ENCODE measurements around the gene C11orf24.

C11orf24 gene

DNA sequence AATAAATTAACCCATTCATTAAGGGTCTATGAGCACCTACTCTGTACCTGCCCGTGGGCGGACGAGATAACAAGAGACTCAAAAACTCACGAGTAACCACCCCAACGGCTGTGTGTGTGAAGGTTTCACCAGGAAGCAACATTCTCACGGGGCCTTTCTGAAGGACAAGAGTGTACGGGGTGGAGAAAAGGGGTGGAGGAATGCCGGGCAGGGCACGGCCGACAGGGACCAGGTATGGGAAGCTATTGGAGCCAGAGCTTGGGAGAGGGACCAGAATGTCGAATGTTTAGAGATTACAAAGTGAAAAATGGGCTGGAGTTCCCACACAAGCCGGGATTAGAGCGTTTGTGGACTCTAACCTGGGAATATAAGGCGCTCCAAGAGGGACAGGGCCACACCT is 60.2 kb downstream of the C11orf24 start:
- peak overlapping the region; percentile 80 for H3K4me3 ChIP-seq (ENCODE audit: low read length)
- no peak for DNase-seq (ENCODE audit: low read depth)

More for the DNA sequence above, 60.2 kb downstream of the C11orf24 start:
- TF ChIP-seq, protein P1, sequence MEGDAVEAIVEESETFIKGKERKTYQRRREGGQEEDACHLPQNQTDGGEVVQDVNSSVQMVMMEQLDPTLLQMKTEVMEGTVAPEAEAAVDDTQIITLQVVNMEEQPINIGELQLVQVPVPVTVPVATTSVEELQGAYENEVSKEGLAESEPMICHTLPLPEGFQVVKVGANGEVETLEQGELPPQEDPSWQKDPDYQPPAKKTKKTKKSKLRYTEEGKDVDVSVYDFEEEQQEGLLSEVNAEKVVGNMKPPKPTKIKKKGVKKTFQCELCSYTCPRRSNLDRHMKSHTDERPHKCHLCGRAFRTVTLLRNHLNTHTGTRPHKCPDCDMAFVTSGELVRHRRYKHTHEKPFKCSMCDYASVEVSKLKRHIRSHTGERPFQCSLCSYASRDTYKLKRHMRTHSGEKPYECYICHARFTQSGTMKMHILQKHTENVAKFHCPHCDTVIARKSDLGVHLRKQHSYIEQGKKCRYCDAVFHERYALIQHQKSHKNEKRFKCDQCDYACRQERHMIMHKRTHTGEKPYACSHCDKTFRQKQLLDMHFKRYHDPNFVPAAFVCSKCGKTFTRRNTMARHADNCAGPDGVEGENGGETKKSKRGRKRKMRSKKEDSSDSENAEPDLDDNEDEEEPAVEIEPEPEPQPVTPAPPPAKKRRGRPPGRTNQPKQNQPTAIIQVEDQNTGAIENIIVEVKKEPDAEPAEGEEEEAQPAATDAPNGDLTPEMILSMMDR (conservative IDR thresholded peaks at IDR 0.05; ENCODE audit: low read length): no peak

All from AG10803 (cell line).